Gastrocnemius medialis (tissue), 4 donors: Measurements from ENCODE around the gene NELFE.

Experiments
- POLR2A ChIP-seq, 2 donors: fragments of 450-650 bp; IDR thresholded peaks; one replicate each; pipeline ENCODE4 v1.6.1; 2017; ENCODE audit warnings: antibody characterized with exemption in 2 of 2, mild to moderate bottlenecking in 2 of 2, moderate library complexity in 2 of 2
- TF ChIP-seq, protein P1 (sequence below), 5 experiments: fragments of 450-650 bp in 3 of 5; fragments of 200-600 bp in 2 of 5; sonication (generic) in 2 of 5; IDR thresholded peaks in 4 of 5; conservative IDR thresholded peaks in 1 of 5; 1 replicate in 4 of 5; 2 replicates in 1 of 5; pipeline ENCODE4 v1.5.1; 2016 to 2019; ENCODE audit warnings: antibody characterized with exemption in 5 of 5, mild to moderate bottlenecking in 3 of 5, moderate library complexity in 3 of 5

GRCh38 chr6:31961616-31962015, 2.8 kb upstream of the NELFE start:
- TF ChIP-seq, protein P1, sequence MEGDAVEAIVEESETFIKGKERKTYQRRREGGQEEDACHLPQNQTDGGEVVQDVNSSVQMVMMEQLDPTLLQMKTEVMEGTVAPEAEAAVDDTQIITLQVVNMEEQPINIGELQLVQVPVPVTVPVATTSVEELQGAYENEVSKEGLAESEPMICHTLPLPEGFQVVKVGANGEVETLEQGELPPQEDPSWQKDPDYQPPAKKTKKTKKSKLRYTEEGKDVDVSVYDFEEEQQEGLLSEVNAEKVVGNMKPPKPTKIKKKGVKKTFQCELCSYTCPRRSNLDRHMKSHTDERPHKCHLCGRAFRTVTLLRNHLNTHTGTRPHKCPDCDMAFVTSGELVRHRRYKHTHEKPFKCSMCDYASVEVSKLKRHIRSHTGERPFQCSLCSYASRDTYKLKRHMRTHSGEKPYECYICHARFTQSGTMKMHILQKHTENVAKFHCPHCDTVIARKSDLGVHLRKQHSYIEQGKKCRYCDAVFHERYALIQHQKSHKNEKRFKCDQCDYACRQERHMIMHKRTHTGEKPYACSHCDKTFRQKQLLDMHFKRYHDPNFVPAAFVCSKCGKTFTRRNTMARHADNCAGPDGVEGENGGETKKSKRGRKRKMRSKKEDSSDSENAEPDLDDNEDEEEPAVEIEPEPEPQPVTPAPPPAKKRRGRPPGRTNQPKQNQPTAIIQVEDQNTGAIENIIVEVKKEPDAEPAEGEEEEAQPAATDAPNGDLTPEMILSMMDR (IDR thresholded peaks at IDR 0.05 in 4 of 5, conservative IDR thresholded peaks at IDR 0.05 in 1 of 5) = no peak
- no peak for TF ChIP-seq POLR2A (IDR thresholded peaks at IDR 0.05)
